Glomerular endothelial cell (primary cell): ENCODE results near the gene ZFP92. TPM values are rescaled to one million over a fixed set of nuclear protein-coding genes. Genes with fewer than 3 reads are reported as not detected.

Experiments used
- DNase-seq: peaks from one replicate; pipeline ENCODE4 v3.0.0-alpha.2; 2011; ENCODE audit warnings: low read depth, low spot score; ENCODE audit errors: extremely low read depth
- total RNA-seq: library from RNA; depleted of rRNA; stranded (reverse); fragments of >200 nt; gene quantifications from 2 replicates; pipeline ENCODE4 v1.2.3, GENCODE V29; 2015

The ZFP92 gene
- total RNA-seq, 1 donor from 2014 or later: 0.58 TPM

DNA sequence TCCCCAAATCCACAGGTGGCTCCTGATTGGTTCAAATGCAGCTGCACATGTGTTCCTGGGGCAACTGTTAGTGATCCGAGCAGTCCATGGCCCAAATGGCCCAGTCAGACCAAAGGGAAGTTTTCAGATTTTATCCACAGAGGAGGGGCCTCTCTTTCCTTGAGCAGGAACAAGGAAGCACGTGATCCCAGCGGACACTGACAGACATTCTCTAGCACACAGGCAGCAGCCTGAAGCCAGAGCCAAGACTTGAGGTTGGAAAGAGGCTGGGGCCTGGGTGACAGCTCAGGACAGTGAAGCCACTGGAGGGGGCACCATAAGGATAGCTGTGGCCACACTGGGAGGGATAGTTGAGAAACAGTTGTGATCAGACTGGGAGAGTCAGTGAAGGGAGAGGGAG lies 3.5 kb upstream of the ZFP92 start:
- DNase-seq: no peak

DNA sequence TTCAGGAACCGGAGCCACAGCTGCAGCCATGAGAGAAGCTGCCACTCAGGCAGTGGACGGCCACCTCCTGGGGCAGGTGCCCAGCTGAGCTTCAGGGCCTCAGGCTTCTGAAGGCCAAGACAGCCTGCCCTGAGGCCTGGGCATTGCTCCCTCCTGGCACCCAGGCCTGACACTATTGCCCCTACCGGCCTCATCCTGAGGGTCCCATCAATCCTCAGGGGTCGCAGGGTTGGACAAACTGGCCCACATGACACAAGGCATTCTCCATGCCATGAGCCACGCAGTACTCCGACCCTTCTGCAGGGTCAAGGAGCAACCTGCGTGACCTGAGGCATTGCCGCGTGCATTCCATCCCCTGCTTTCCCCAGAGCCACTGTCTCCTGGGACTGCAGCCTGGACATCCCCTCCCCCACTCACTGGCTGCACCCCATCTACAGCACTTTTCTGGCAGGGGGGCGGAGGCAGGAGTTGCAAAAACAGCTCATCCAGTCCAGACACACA lies 3.0 kb upstream of the ZFP92 start:
- no peak for DNase-seq

DNA sequence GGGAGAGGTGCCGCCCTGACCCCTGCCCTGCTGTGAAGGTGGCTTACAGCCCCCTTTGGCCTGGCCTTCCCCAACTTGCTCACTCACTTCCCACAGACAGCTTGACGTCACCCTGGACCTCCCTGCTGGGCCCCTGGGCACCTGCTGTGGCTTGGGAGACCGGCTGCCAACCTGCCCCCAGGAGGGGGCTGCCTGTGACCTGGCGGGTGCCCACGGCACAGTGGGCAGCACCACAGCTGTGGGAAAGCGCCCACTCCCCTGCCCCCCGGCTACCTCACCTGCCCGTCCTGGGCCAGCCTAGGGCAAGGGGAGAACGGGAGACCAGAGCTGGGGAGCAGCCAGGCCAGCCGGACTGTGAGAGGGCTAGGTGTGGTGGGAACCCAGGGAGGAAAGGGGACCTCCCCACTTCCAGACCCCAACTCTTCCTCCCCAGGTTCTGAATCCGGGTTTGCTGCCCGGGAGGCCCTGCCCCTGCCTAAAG lies 2.4 kb upstream of the ZFP92 start:
- DNase-seq: no peak

DNA sequence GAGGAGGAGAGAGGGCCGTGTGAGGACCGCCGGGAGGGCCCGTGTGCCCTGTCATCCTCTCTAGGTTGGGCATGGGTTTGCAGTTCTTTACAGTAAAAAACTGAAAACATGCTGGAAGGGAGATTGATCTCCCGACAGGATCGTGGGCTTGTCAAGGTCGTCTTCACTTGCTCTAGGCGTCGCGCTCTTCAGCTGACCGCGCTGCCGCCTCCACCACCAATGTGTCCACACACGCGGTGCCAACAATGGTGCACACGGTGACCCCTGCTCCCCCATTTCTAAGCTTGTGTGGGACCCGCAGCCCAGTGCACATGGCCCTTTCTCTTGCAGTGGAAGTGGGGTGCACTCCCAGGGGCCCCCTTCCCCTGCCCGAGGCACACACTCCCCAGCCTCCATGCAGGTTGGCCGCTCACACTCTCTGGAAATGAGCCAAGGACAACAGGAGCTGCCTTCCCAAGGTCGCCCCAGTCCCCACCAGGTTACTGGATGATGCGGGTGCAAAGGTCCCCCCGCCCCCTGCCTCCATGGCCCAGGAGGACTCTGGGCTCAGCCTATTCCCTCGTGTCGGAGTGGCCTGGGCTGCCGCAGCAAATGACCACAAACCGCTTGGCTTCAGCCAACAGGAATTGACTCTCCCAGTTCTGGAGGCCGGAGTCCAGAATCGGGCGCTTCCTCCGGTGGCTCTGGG lies 1.7 kb upstream of the ZFP92 start:
- DNase-seq: no peak

DNA sequence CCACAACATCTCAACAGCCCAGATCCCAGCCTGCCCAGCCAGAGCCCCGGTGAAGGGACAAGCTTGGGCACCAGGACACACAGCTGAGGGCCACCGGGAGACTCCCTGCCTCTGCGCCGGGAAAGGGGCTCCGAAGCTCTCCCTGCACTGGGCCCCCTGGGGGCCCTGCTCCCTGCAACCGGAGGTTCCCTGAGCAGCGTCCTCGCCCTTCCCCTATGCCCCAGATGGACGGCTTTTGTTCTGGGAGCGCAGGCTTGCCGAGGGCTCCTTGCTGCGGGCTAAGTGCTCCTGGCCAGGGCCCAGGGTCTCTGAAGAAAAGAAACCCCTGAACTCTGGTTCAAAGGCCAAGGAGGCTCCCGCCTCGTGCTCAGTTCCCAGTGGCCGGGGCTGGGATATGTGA lies 899 bp upstream of the ZFP92 start:
- DNase-seq: no peak

DNA sequence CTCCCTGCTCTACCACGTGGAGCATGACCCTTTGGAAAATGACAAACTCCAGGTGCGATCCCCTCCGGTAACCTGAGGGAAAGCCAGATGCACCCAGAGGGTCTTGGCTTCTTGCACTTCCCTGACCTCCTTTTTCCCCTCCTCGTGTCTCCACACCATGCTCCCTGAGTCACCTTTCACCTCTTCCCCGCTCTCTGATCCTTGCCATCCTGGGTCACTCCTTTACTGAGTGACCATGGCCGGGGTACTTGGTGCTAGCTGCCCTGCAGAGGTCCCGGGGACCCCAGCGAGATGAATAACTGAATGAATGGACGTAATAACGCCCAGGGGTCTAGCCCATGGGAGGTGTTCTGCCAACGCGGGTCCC lies 401 bp upstream of the ZFP92 start:
- DNase-seq: no peak

DNA sequence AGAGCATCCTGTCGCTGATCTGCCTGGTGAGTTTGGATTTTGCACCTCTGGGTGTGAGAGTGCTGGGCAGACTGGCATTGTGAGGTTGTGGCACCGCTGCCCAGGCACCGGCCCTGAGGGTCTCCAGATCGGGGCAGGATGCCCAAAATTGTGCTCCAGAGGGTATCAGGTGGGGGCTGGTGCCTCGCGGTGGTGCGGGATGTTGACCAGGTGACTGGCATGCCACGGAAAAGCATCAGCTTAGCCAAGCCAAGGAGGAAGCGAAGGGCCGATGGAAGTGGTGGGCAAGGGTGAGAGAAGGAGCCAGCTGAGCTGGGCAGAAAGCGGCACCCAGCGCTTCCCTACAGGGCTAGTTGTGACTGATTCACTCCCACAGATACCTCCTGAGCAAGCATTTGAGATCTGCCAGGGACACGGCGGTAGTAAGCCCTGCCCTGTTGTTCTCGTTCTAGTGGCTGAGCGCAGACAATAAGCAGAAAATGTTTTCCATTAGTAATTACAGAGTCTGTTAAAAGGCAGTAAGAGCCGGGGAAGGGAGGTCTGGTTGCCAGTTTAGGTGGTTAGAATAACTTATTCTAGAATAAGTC lies 809 bp downstream of the ZFP92 start:
- DNase-seq: no peak

DNA sequence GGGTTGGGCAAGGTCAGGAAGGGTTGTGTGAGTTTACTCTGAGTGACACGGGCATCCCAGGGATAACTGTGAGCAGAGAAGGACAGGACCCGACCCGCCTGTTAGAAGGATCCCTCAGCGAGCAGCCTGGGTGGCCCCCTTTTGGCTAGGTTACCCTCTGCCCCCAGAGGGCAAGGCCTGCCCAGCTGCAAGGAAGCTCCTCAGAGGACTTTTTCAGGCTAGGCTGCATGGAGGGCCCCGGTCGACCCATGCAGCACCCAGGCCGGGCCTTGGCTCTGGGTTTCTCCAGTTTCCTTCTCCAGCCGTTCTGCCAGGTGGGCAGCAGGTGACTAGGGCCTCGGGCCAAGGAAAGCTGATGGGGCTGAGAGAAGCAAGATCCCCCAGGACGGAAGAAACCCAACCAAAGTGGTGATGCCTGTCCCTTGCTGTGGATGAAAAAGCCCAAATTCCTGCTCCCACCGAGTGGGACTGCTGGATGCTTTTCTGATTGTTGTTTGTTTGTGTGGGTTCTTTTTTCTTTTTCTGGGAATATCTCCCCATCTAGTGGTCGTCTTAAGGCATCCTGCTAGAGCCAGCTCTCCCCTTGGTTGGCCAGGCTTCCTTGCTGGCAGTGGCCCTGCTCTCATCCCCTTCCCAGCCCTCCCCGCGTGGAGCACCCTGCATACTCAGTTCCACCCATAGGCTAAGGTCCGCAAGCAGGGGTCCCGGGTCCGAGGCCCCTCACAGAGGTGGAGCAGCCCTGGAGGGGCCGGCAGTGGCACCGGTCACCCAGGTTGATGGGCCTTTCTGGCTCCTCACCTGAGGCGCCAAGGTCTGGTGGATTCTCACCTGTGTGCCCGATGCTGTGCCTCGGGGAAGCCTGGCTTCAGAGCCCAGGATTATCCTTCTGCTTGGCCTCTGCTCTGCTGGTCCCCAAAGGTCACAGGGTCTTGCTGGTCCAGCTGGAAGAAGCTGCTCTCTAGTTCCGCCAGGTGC lies 1.8 kb downstream of the ZFP92 start:
- no peak for DNase-seq

DNA sequence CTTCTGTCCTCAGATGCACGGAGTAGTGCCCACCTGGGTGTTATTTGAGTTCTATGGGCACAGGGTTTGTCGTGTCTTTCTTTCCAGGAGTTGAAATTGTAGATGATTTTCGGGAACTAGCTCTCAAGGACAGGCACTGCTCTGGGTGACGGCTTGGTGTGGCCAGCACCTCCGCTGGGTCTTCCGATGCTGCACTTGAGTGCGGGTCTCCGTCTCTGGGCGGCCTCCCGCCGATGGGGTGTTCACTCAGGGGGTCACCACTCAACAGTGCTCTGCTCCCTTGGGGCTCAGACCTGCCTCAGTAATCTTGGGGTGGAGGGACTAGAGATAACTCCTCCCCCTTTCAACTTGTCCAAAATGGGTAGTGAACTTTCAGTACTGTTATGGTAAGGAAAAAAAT lies 2.5 kb downstream of the ZFP92 start:
- DNase-seq: no peak

DNA sequence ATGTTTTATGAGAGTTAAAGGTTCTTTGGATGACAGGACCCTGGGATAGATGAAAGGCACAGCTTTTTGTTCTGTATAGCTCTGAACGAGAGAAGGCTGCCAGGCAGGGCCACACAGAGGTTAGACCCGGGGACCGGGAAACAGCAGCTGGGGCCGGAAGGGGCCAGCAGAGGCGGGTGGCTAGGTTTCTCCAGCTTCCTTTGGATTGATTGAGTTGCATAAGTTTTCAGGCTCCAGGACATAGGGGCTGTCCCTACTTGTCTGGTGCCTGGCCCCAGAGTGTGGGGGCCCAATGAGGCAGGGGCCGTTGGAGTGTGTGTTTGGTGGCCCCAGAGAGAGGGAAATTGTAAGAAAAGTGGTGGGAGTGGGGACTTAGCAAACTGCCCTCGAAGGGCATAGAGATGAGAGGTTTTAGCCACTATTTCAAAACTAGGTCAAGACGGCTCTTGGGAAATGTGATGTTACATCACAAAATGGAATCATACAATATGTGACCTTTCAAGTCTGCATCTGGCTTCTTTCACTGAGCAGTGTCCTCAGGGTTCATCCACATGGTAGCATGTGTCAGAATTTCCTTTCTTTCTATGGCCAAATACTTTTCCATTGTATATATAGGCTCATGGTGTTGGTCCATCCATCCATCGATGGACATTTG lies 3.7 kb downstream of the ZFP92 start:
- DNase-seq: no peak

DNA sequence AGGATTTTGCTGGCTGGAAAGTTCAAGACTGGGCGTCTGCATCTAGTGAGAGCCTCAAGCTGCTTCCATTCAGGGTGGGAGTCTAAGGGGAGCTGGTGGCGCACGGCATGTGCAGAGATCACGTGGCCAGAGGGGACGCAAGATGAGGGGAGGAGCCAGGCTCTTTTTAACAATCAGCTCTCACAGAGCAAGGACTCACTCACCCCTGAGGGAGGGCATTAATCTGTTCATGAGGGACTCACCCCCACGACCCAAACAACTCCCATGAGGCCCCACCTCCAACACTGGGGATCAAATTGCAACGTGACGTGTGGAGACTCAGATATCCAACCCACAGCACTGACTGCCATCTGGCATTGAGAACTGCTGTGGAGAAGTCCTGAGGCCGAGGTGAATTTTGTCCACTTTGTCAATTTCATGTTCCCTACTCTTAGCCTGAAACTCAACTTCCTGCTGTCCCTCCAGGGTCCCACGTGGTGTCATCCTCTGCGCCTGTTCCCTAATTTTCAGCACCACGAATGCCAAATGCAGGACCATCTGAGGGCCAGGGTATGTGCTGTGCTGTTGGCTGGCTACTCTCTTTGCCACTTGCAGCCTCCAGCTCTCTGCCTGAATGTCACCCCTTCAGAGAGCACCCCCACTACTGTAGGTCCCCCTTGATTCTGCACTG lies 5.6 kb downstream of the ZFP92 start:
- no peak for DNase-seq

DNA sequence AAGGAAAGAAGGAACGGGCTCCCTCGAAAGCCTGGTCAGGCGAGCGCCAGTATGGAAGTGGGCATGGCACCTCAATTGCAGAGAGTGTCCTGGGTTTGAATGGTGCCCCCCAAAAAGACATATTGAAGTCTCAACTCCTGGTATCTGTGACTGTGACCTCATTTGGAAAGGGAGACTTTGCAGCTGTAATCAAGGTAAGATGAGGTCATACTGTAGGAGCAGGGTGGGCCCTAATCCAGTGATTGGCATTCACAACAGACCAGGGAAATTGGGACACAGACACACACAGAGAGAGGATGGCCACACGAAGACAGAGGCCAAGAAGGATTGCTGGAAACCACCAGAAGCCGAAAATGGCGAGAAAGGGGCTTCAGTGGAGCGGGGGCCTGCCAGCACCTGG lies 6.4 kb downstream of the ZFP92 start:
- DNase-seq: no peak

DNA sequence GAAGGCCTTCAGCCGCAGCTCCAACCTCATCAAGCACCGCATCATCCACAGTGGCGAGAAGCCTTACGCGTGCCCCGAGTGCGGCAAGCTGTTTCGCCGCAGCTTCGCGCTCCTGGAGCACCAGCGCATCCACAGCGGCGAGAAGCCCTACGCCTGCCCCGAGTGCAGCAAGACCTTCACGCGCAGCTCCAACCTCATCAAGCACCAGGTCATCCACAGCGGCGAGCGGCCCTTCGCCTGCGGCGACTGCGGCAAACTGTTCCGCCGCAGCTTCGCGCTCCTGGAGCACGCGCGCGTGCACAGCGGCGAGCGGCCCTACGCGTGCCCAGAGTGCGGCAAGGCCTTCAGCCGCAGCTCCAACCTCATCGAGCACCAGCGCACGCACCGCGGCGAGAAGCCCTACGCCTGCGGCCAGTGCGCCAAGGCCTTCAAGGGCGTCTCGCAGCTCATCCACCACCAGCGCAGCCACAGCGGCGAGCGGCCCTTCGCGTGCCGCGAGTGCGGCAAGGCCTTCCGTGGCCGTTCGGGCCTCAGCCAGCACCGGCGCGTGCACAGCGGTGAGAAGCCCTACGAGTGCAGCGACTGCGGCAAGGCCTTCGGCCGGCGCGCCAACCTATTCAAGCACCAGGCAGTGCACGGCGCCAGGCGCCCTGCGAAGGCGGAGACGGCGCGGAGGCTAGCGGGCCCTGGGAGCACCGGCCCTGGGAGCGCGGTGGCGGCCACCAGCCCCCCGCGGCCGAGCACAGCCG lies 9.8 kb downstream of the ZFP92 start:
- DNase-seq: no peak

DNA sequence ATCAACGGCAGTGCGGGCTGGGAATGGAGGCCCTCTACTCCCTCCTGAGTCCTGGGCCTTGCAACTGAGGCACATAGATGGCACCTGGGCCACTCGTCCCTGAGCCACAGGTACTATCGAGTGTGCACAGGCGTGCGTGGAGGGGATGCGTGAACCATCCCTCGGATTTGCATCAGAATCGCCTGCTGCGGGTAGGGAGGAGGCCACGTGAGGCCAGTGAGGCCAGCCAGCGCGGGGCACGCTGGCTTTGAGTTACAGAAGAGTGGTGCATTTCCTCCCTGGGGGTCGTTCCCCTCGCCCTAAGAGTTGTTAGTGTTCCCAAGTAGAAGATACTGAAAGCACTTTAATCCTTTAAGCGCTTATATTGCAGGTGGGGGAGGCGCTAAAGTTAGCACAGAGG lies 10.6 kb downstream of the ZFP92 start:
- no peak for DNase-seq

DNA sequence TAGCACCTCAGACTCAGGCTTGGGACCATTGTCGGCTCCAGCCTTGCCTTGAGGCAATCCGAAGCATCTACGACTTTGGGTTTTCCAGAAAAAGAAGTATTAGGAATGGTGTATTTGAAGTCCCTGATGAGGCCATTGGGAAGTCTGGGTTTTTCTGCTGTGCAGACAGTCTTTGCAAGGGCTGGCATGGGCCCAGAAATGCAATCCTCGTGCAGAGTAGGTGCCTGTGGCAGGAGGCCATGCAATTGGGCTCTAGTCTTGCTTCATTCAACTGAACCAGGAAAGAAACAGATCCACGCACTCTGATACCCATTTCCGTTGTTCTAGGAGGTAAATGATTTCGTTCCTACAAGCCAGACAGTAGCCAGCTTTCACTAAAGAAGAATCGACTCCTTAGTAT lies 12.4 kb downstream of the ZFP92 start:
- DNase-seq: no peak

DNA sequence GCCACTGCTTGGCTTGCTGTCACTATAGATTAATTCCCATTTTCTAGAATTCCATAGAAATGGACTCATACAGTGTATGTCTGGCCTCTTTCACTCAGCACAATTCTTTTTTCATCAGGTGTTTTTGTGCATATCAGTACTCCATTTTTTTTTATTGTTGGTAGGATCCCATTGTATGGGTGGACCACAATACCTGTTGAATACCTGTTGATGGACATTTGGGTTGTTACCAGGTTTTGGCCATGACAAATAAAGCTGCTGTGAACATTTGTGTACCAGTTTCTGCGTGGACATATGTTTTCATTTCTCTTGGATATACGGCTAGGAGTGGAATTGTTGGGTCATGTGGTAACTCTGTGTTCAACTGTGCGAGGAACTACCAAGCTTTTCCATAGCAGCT lies 14.9 kb downstream of the ZFP92 start:
- no peak for DNase-seq

DNA sequence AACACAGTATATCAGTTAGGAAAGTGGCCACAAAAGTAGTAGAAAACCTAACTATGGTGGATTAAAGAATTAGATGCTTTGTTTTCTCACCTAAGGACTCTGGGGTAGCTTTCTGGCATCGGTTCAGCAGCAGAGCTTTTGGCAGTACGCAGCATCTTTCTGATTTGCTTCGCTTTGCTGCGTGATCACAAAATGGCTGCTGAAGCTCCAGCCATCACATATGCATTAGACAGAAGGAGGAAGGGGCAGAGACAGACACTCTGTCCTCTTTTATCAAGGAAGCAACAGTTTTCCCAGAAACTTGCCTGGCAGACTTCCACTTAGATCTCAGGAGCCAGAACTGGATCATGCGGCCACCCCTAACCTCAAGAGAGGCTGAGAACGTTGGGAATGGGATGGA lies 19.5 kb downstream of the ZFP92 start:
- DNase-seq: no peak

DNA sequence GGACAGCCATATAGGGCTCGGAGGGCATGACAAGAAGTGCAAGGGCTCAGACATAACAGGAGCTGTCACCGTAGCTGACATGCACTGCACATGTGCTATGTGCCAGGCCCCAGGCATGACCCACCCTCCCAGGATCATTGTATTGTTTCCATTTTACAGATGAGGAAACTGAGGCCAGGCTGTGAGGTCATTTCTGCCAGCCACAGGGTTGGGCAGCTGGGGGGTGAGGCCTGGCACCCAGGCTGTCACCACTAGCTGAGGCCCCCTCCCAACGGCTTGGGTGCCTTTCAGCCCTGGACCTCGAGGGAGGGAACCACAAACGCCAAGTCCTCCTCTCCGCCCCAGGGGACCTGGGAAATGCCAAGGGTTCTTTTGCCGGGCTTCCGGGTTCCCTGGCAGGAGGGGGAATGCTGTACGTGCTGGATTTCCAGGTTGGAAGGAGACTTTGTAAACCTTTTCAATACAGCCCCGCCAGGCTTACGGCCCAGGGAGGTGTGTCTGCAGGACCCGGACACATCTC lies 21.9 kb downstream of the ZFP92 start:
- DNase-seq: no peak

DNA sequence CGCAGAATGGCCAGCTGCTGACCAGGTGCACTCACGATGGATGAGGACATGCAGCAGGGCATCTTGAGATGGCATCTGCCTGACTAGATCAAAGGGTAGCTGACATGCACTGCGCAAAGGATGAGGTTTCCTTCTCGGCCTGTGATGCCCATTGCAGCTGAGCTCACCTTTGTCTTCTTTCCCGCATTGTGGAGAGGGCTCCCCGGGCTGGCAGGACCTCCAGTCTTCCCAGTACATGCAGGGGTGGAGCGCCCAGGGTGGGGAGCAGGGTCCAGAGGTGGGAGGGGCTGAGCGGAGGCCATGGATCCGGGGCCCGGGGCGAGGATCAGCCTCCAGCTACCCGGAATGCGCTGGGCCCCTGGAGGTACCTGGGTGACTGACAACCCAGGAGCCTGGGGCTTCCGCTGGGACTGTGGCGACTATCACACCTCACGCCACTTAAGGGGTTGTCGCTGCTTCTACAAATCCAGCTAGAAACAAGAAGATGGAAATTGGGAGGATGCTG lies 22.6 kb downstream of the ZFP92 start:
- no peak for DNase-seq
